GM12891 (cell line): ENCODE data around the gene CLEC4M.

Experiments used
- POLR2A ChIP-seq: IDR thresholded peaks from 2 replicates; pipeline ENCODE4 v1.6.1; 2011; ENCODE audit warnings: low read depth, low read length, control low read depth
- POLR2AphosphoS5 ChIP-seq: IDR thresholded peaks from 2 replicates; pipeline ENCODE4 v1.6.1; 2011; ENCODE audit warnings: low read depth, low read length, control low read depth

- TF ChIP-seq POLR2AphosphoS5 (no peak), POLR2A (no peak)
These were observed 6.8 kb upstream of the CLEC4M start for GRCh38 chr19:7756258-7756657.
